Subcutaneous abdominal adipose tissue (tissue), 5 donors: ENCODE measurements around the gene PC.

Experiments used
- H3K27ac ChIP-seq: one replicate; pipeline ENCODE4 v1.7.0; 2013; ENCODE audit warnings: low read depth, mild to moderate bottlenecking, inconsistent platforms, low read length, moderate library complexity
- H3K27me3 ChIP-seq, 5 donors: one replicate each; pipeline ENCODE4 v1.7.0; 2013; ENCODE audit warnings: low read length in 5 of 5, inconsistent platforms in 1 of 5; ENCODE audit not compliant: control insufficient read depth in 5 of 5, insufficient read depth in 4 of 5
- H3K36me3 ChIP-seq, 5 donors: one replicate each; pipeline ENCODE4 v1.7.0; 2013; ENCODE audit warnings: low read length in 5 of 5; ENCODE audit not compliant: control insufficient read depth in 5 of 5, insufficient read depth in 5 of 5
- H3K4me1 ChIP-seq, 5 donors: one replicate each; pipeline ENCODE4 v1.7.0; 2013; ENCODE audit warnings: low read length in 5 of 5, mild to moderate bottlenecking in 3 of 5, moderate library complexity in 1 of 5; ENCODE audit not compliant: control insufficient read depth in 5 of 5, insufficient read depth in 5 of 5
- H3K4me3 ChIP-seq, 5 donors: one replicate each; pipeline ENCODE4 v1.7.0; 2013; ENCODE audit warnings: low read length in 5 of 5, low read depth in 1 of 5
- H3K9ac ChIP-seq, 5 donors: one replicate each; pipeline ENCODE4 v1.7.0; 2013; ENCODE audit warnings: low read length in 5 of 5, mild to moderate bottlenecking in 4 of 5, moderate library complexity in 3 of 5
- H3K9me3 ChIP-seq, 5 donors: one replicate each; pipeline ENCODE4 v1.7.0; 2013; ENCODE audit warnings: low read length in 5 of 5; ENCODE audit not compliant: control insufficient read depth in 5 of 5
- donor health status: healthy.
- donor health status: healthy.
- donor health status: healthy.
- donor health status: healthy.
- donor health status: healthy.

PC gene

GRCh38 chr11:66958956-66959274, 732 bp upstream of the PC start:
- H3K27me3 ChIP-seq = no peaks in the 10 kb centered on the region
- peak overlapping the region; percentile 54 for H3K27ac ChIP-seq
- peak overlapping the region; percentile 60 to 89 (median 65) for H3K4me3 ChIP-seq
- peaks cover 2 to 47% (median 40%) of the 10 kb centered on the region in 5 donors for H3K4me1 ChIP-seq
- H3K9ac ChIP-seq = peak overlapping the region in 2 of 5 donors; percentile 10 to 72
- H3K36me3 ChIP-seq = no peaks in the 10 kb centered on the region
- H3K9me3 ChIP-seq = no peaks in the 10 kb centered on the region

GRCh38 chr11:66957971-66958231, 282 bp downstream of the PC start:
- peak overlapping the region; percentile 73 to 92 (median 88) for H3K4me3 ChIP-seq
- H3K27ac ChIP-seq = peak overlapping the region; percentile 67
- H3K36me3 ChIP-seq = no peaks in the 10 kb centered on the region
- peak overlapping the region in 3 of 5 donors; percentile 46 to 74 (median 72) for H3K9ac ChIP-seq
- H3K4me1 ChIP-seq = peaks cover 2 to 54% (median 45%) of the 10 kb centered on the region in 5 donors
- no peaks in the 10 kb centered on the region for H3K27me3 ChIP-seq
- no peaks in the 10 kb centered on the region for H3K9me3 ChIP-seq

GRCh38 chr11:66956689-66957290, 1.4 kb downstream of the PC start:
- Histone ChIP-seq H3K4me3 (peak overlapping the region; percentile 60 to 89 (median 76)), H3K9ac (peak overlapping the region in 3 of 5 donors; percentile 45 to 64 (median 59)), H3K36me3 (no peaks in the 10 kb centered on the region), H3K4me1 (peaks cover 2 to 65% (median 53%) of the 10 kb centered on the region in 5 donors), H3K9me3 (no peaks in the 10 kb centered on the region), H3K27ac (peak overlapping the region; percentile 67), H3K27me3 (no peaks in the 10 kb centered on the region)

GRCh38 chr11:66953081-66953833, 4.9 kb downstream of the PC start:
- Histone ChIP-seq H3K9me3 (no peaks in the 10 kb centered on the region), H3K27ac (peak overlapping the region; percentile 70), H3K36me3 (peaks cover 0 to 7% (median under 1%) of the 10 kb centered on the region in 5 donors), H3K9ac (peak overlapping the region in 3 of 5 donors; percentile 5 to 47 (median 9)), H3K4me1 (peaks cover 1 to 57% (median 43%) of the 10 kb centered on the region in 5 donors), H3K27me3 (no peaks in the 10 kb centered on the region), H3K4me3 (no peak overlapping the region)

GRCh38 chr11:66951927-66952337, 6.3 kb downstream of the PC start:
- Histone ChIP-seq H3K4me1 (peaks cover 1 to 48% (median 34%) of the 10 kb centered on the region in 5 donors), H3K36me3 (peaks cover 0 to 15% (median 4%) of the 10 kb centered on the region in 5 donors), H3K4me3 (no peak overlapping the region), H3K9ac (peak overlapping the region in 1 of 5 donors; percentile 48), H3K27ac (peak overlapping the region; percentile 70), H3K9me3 (no peaks in the 10 kb centered on the region), H3K27me3 (no peaks in the 10 kb centered on the region)

- H3K36me3 ChIP-seq = peaks cover 0 to 19% (median 6%) of the 10 kb centered on the region in 5 donors
- H3K27me3 ChIP-seq = no peaks in the 10 kb centered on the region
- peak overlapping the region; percentile 70 for H3K27ac ChIP-seq
- peak overlapping the region in 2 of 5 donors; percentile 5 to 18 for H3K9ac ChIP-seq
- H3K4me3 ChIP-seq = no peak overlapping the region
- no peaks in the 10 kb centered on the region for H3K9me3 ChIP-seq
- peaks cover 1 to 40% (median 27%) of the 10 kb centered on the region in 5 donors for H3K4me1 ChIP-seq
These were observed 7.0 kb downstream of the PC start for GRCh38 chr11:66951135-66951534.

- peak overlapping the region in 2 of 5 donors; percentile 9 to 37 for H3K9ac ChIP-seq
- H3K27me3 ChIP-seq = no peaks in the 10 kb centered on the region
- peaks cover 1 to 30% (median 17%) of the 10 kb centered on the region in 5 donors for H3K4me1 ChIP-seq
- H3K36me3 ChIP-seq = peaks cover 0 to 19% (median 6%) of the 10 kb centered on the region in 5 donors
- H3K27ac ChIP-seq = peak overlapping the region; percentile 70
- no peak overlapping the region for H3K4me3 ChIP-seq
- no peaks in the 10 kb centered on the region for H3K9me3 ChIP-seq
These were observed 8.1 kb downstream of the PC start for GRCh38 chr11:66950112-66950535.

GRCh38 chr11:66938582-66939135, 19.5 kb downstream of the PC start:
- Histone ChIP-seq H3K4me3 (no peak overlapping the region), H3K36me3 (peaks cover 0 to 11% (median 3%) of the 10 kb centered on the region in 5 donors), H3K4me1 (peaks cover under 1 to 25% (median 18%) of the 10 kb centered on the region in 5 donors), H3K27ac (no peak overlapping the region), H3K9me3 (no peaks in the 10 kb centered on the region), H3K9ac (no peak overlapping the region), H3K27me3 (no peaks in the 10 kb centered on the region)

GRCh38 chr11:66937193-66937733, 20.9 kb downstream of the PC start:
- H3K4me3 ChIP-seq = no peak overlapping the region
- no peak overlapping the region for H3K9ac ChIP-seq
- no peaks in the 10 kb centered on the region for H3K27me3 ChIP-seq
- H3K36me3 ChIP-seq = peaks cover 0 to 8% (median under 1%) of the 10 kb centered on the region in 5 donors
- H3K9me3 ChIP-seq = no peaks in the 10 kb centered on the region
- peaks cover 8 to 39% (median 32%) of the 10 kb centered on the region in 5 donors for H3K4me1 ChIP-seq
- no peak overlapping the region for H3K27ac ChIP-seq

GRCh38 chr11:66936311-66936711, 21.9 kb downstream of the PC start:
- Histone ChIP-seq H3K9ac (no peak overlapping the region), H3K27me3 (no peaks in the 10 kb centered on the region), H3K27ac (no peak overlapping the region)

More at GRCh38 chr11:66936311-66936711, 21.9 kb downstream of the PC start:
- no peaks in the 10 kb centered on the region for H3K9me3 ChIP-seq
- peaks cover 0 to 7% (median 0%) of the 10 kb centered on the region in 5 donors for H3K36me3 ChIP-seq
- H3K4me1 ChIP-seq = peaks cover 8 to 47% (median 41%) of the 10 kb centered on the region in 5 donors
- H3K4me3 ChIP-seq = no peak overlapping the region
